ENCODE results near the gene DLG2.
"Not testable (repeated sequence)": the region's sequence is repeated elsewhere in the genome, so short reads cannot be mapped to it uniquely, and the experiment has no call there.

The DLG2 gene

DNA sequence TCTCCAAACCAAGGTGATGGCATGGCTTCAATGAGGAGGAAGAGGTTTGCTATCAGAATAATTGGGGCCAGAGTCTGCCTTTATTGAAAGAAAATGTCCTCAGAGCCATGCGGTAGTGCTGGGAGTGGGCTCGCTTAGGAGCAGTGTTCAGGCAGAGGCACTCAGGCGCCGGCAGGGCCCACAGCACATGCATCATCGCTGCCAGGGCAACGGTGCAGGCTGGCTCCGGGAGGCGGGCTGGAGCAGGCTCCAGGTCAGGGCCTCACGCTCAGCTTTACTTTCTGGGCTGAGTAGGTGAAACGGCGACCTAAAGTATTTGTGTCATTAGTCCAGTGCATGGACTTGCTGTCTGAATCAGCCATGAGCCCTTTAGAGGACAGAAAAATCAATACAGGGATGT, 2171.1 kb downstream of the DLG2 start:
- no peak for DNase-seq

DNA sequence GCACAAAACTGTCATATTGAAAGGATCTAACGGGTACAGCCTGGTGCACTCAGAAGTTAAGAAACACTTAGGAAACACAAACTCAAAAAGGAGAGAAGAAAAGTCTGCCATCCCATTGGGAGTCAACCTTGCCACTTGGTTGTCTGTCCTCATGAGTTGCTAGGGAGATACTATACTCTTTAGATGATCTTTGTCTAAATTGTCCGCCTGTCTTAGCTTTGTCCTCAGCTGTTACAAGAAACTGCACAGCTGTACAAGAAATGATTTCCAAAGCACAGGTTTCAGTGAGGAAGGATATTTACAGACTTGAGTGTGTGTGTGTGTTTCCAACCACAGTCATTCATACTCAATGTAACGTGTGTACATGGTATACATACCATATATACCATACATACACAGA, 2171.8 kb downstream of the DLG2 start:
- DNase-seq, result no peak

DNA sequence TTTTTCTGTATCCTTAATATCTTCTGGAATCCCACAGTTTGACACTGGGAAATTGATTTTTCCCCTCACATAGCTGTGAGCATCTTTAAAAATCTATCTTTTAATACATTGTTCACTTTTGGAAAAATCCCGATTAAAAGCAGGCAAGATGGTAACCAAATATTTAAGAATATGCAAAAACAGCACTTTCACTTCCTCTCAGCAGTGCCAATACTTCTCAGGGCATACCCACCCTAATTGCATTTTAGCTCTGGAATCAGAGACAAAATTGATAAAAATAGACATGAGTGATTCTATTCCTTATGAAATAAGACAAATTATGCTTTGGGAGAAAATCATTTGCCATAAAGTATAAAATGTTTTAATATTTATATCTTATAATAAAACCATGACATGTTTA, 2172.5 kb downstream of the DLG2 start:
- DNase-seq, result no peak

GRCh38 chr11:83449338-83449913, 2177.7 kb downstream of the DLG2 start:
- no peak for DNase-seq

DNA sequence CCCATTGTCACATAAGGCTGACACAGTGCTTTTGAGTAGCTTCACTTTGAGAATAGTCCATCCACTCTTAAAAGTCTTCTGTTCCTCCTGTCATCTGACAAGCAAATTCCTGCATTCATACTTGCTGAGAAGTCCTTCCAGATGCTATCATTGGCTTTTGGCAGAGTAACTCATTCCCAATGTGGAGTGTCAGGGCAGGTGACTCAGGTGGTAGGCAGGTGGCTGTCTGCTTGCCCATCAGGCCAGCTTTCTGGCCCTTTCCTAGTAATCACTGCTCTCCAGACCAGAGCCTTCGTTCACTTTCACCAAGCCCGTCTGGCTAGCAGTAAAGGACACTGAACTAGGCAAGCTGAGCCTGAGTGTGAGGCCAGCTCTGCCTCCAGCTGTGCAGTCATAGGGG, 2178.5 kb downstream of the DLG2 start:
- DNase-seq, result no peak

GRCh38 chr11:83443880-83444279, 2183.3 kb downstream of the DLG2 start:
- not testable (repeated sequence) for DNase-seq

DNA sequence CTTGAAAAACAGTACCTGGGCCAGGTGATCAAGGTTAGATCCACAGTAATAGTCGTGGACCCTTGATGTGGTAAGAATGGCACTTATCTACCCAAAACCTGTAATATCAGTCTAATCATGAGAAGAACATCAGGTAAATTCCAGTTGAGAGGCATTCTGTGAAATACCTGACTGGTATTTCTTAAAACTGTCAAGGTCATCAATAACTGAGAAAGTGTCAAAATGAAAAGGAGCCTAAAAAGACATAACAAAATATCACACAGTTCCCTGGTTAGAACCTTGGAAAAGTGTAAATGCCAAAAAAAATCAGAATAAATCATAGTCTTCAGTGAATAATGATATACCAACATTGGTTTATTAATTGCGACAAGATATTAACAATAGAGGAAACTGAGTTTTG, 2185.5 kb downstream of the DLG2 start:
- no peak for DNase-seq

DNA sequence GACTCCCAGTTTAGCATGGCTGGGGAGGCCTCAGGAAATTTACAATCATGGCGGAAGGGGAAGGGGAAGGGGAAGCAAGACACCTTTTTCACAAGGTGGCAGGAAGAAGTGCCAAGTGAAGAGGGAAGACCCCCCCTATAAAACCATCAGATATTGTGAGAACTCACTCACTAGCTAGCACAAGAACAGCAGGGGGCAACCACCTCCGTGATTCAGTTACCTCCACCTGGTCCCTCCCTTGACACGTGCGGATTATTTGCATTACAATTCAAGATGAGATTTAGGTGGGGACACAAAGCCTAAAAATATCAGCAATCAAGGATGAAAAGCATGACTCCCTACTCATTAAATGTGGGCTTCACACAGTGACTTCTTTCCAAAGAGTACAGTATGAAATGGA, 2186.0 kb downstream of the DLG2 start:
- DNase-seq, result no peak

DNA sequence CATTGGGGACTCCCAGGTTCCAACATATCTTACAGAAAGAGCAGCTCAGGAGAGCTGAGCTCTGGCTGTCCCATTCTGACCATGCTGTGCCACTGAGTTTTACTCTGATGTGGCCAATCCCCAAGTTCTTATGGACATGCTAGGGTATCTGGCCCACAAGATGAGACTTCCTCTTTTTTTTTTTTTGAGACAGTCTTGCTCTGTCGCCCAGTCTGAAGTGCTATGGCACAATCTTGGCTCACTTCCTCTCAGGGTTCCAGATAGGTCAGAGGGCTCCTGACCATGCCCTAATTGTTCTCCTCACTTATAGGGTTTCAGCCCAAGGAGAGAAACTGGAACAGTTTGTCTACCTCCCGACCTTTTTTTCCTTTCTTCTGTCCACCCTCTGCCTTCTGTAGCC, 2188.7 kb downstream of the DLG2 start:
- DNase-seq, result no peak

DNA sequence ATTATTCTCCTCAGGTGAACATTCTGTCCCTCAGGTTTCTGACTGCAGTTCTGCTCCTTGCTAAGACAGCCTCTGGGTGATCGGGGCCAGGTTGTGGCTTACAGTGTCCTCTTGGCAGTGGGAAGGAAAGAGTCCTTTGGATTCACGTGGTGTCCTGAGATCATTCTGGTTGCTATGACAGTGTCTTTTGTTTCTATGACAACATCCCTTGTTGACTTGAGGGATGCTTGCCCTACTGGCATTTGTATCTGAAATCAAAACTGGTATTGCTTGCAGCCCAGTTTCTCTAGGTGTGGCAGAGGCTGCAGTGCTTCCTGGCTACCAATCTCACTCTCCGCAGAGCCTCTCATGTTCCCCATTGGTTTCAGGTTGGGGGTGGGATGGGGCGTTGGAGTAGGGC, 2189.2 kb downstream of the DLG2 start:
- DNase-seq, result no peak

DNA sequence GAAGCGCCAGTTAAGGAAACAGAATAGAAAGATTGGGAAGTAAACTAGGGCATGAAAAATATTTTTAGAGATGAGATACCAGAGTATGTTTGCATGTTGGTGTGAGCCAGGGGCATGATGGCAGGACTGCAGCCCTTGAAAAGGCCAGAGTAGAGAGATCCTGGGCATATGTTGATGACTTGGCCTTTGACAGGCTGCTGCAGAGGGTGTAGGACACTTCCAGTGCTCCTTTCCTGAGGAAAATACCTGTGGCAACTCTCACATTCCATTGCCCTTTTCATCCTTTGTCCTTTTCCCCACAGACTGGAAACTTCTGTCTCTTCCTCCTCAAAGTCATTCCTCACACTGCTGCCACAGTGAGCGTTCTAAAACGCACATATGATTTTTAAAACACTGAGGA, 2190.3 kb downstream of the DLG2 start:
- DNase-seq, result no peak

GRCh38 chr11:83434812-83435211, 2192.3 kb downstream of the DLG2 start:
- not testable (repeated sequence) for DNase-seq

- DNase-seq, result no peak
Observed at GRCh38 chr11:83427943-83428342, 2199.2 kb downstream of the DLG2 start.

DNA sequence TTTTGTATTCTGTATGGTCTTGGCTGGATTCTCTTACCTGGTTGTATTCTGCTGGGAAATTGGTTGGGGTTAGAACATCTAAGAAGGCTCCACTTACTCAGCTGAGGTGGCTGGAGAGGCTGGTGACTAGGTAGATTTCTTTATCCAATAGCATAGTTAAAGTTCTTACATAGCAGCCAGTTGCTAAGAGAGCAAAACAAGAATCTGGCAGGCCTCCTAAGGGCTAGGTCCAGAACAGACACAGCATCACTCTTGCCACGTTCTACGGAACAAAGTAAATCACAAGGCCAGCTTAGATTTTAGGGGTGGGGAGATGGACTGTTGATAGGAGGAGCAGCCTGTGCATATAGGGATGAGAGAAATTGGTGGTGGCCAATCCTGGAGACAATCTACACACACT, 2199.6 kb downstream of the DLG2 start:
- DNase-seq, result no peak

- DNase-seq, result no peak
Observed at GRCh38 chr11:83425137-83425466, 2202.0 kb downstream of the DLG2 start.

GRCh38 chr11:83424376-83425136, 2202.6 kb downstream of the DLG2 start:
- DNase-seq, result no peak

DNA sequence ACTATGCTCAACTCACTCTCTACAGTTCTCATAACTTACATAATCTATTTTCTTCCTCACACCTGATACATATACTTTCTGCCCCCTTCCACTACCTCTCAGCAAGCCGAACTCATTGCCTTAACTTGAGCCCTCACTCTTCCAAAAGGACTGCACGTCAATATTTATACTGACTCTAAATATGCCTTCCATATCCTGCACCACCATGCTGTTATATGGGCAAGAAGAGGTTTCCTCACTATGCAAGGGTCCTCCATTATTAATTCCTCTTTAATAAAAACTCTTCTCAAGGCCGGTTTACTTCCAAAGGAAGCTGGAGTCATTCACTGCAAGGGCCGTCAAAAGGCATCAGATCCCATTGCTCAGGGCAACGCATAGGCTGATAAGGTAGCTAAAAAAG, 2204.5 kb downstream of the DLG2 start:
- not testable (repeated sequence) for DNase-seq

DNA sequence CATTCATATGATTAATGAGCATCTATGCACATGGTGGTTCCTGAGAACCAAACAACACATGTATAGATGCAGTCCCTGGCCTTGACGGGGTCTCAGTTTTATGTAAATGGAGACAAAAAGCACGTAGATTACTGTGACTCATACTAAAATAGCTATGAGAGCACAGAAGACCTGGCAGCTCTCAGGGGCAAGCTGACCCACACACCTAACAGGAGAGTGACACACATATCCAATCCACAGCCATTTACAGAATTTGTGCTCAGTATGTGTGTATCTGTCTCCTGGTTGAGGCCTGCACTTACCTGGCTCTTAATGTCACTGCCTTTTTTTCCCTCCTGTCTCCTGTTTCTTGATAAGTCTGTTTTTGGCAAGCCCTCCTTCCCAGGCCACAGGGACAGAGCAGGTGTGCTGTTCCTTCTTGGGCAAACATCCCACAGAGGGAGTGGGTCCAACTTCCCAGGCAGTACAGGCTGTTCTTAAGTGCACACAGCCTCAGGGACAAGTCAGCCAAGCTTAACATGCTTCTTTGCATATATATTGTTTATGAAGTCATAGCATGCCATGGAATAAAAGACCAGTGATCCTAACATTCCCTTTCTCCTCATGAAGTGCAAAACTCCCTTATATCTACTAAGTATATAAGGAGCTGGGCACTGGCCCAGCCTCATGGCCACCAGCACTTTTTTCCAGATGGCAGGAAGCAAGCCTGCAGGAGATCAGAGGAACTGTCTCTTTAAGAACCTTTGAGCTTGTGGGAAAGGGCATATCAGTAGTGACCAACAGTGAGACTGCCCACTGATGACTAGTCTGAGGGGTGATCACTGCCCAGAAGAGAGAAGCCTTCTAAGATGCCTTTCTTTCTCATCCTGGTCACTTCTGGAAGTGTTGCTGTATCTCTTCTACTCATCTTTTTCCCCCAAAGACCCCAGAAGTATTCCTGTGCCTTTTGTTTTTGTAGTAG, 2216.3 kb downstream of the DLG2 start:
- no peak for DNase-seq

DNA sequence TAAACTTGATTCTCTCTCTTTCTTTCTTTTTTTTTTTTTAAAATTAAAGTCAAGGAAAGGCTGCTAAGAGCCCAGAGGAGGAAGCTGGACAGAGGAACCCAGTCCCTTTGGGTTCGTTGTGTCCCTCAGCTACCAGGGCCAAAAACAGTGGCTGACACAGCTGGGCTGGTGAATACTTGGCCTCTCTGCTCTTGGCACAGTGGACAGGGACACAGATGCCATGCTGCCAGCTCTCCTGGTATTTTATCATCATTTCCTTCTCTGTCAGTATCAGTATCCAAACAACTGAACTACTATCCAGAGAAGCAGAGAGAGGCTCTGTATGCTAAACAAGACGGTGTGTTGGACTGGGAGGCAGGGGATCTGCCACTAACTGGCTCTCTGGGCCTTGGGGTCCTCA, 2217.3 kb downstream of the DLG2 start:
- no peak for DNase-seq

DNA sequence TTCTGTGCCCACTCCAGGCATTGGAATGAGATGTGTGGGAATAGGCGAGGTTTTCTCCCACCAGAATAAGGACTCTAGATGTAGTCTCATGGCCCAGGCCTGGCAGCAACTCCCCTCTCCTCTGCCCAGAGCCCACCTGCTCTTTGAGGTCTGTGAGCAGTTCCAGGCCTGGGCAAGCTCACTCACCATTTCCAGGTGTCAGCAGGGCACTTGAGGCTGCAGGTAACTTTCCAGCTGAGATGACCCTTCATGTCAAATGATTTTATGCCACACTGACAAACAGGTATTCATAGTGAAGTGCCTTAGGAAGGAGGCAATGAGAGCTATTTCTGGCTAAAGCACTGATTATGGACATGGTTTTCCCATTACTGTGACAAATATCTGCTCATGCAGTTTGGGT, 2217.7 kb downstream of the DLG2 start:
- DNase-seq, result no peak

DNA sequence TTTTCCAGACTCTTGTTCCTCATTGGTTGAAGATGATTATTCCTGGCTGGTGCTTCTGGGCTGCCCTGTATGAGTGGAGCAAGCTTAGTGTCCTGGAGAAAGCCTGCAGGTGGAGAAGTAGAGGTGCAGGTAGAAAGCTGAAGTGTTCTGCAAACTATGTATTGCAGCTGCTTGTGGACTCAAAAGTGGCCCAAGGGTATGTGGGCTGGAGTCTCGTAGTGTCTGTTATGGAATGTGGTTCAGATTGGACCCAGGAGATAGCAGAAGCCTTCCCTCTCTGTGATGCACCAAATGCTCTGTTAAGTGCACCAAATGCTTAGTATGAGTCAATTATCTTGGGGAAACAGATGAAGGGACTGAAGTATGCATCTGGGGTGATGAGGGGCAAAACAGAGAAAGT, 2218.2 kb downstream of the DLG2 start:
- no peak for DNase-seq
